ENCODE data around the gene PARD3.

DNA sequence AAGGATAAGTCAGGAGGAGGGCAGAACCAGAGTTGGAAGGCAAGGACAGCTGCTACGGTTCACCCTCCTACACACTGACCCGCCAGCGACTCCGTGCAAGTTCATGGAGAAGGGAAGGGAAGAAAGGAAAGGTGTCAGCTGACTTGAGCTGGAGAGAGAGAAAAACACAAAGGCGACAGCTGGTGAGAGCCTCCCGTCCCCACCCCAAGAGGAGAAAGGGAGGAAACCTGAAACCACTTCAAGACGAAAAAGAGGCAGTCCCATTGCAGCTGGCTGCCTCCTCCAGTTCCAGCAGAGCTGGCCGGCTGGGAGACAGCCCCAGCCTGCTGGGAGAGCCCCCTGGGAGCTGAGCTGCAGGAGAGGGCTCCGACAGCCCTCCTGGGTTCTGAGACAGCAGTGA, 75.2 kb downstream of the PARD3 start:
- TF ChIP-seq, protein P1, sequence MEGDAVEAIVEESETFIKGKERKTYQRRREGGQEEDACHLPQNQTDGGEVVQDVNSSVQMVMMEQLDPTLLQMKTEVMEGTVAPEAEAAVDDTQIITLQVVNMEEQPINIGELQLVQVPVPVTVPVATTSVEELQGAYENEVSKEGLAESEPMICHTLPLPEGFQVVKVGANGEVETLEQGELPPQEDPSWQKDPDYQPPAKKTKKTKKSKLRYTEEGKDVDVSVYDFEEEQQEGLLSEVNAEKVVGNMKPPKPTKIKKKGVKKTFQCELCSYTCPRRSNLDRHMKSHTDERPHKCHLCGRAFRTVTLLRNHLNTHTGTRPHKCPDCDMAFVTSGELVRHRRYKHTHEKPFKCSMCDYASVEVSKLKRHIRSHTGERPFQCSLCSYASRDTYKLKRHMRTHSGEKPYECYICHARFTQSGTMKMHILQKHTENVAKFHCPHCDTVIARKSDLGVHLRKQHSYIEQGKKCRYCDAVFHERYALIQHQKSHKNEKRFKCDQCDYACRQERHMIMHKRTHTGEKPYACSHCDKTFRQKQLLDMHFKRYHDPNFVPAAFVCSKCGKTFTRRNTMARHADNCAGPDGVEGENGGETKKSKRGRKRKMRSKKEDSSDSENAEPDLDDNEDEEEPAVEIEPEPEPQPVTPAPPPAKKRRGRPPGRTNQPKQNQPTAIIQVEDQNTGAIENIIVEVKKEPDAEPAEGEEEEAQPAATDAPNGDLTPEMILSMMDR (conservative IDR thresholded peaks at IDR 0.05) = no peak
- no peak for TF ChIP-seq EZH2 (IDR thresholded peaks at IDR 0.05; ENCODE audit: low read depth)
